Measurements from ENCODE around the gene MRPL53. TPM values are rescaled to one million over a fixed set of nuclear protein-coding genes. Genes with fewer than 3 reads are reported as not detected.
"Not testable (repeated sequence)": the region's sequence is repeated elsewhere in the genome, so short reads cannot be mapped to it uniquely, and the experiment has no call there.

The MRPL53 gene
- polyA plus RNA-seq, 12 donors = 40.9 to 97.0 (median 56.2) TPM; not detected in 1

GRCh38 chr2:74457549-74458131, 14.8 kb downstream of the MRPL53 start:
- peak; percentile 71 for DNase-seq

GRCh38 chr2:74457129-74457548, 15.3 kb downstream of the MRPL53 start:
- no peak for DNase-seq

GRCh38 chr2:74454654-74455511, 17.6 kb downstream of the MRPL53 start, which contains the start of gene INO80B:
INO80B (plus strand) TSS chr2:74455087; CDS start chr2:74455117, 30 bp downstream.
- peak; percentile 99 for DNase-seq

GRCh38 chr2:74450570-74451190, 21.8 kb downstream of the MRPL53 start:
- DNase-seq = no peak

GRCh38 chr2:74448771-74449170, 23.7 kb downstream of the MRPL53 start:
- no peak for DNase-seq

- no peak for DNase-seq
These were observed 25.1 kb downstream of the MRPL53 start for GRCh38 chr2:74447230-74447999.

DNA sequence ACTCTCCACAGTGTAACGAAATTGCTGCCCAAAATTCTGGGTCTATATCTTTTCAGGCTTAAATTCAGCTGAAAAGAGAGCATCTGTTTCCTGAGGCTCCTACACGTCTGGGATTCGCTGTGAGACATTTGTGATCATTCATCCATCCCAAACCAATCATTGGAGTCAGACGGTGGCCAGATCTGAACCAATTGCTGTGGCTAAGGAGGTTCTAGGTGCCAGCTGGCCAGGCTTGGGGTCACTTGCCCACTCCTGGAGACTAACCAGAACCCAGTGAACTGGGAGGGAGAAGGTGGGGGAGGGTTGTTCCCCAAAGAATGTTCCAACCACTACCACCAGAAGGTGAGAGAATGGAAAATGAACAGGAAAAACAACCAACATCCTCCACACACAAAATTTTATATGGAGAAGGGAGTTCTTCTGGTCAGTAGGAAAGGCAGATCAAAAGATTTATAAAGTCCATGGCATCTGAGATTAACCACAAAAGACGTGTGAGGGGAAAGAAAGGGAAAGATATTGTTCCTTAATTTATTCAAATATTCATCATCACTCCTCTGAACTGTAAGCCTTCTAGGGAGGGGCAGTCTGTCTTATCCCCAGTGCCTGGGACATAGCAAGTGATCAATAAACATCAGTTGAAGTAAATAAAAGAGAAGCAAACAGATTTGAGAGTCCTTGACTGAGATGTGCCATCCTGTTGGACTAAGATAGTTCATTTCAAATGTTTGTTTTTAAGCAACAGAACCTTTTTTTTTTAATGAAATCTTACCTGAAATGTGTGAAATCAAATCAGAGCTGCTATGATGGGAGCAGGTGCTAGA, 27.8 kb downstream of the MRPL53 start:
- DNase-seq = no peak

DNA sequence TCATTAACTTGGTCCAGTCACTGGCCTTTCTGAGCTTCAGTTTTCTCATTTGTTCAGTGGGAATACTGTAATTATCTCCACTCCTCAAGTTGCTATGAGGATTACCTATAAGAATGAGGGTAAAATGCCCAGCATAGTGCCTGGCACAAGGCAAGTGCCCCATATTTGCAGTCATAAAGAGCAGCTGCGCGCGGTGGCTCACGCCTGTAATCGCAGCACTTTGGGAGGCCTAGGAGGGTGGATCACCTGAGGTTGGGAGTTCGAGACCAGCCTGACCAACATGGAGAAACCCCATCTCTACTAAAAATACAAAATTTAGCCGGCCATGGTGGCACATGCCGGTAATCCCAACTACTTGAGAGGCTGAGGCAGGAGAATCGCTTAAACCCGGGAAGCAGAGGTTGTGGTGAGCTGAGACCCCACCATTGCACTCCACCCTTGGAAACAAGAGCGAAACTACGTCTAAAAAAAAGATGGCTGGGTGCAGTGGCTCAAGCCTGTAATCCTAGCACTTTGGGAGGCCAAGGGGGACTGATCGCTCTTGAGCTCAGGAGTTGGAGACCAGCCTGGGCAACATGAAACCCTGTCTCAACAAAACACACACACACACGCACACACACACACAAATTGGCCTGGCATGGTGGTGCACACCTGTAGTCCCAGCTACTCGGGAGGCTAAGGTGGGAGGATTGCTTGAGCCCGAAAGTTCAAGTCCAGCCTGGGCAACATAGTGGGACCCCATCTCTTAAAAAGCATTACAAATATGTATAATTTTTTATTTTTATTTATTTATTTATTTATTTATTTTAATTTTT, 29.8 kb downstream of the MRPL53 start:
- DNase-seq = not testable (repeated sequence)

- peak; percentile 38 for DNase-seq
These were observed 30.6 kb downstream of the MRPL53 start, which contains the start of gene RTKN for GRCh38 chr2:74441690-74442482. RTKN (minus strand) TSS chr2:74441937; CDS start chr2:74441816, 121 bp downstream.

- no peak for DNase-seq
These were observed 31.2 kb downstream of the MRPL53 start for GRCh38 chr2:74441170-74441689.

GRCh38 chr2:74440378-74441169, 31.9 kb downstream of the MRPL53 start:
- DNase-seq = peak; percentile 92

- DNase-seq = peak; percentile 80
These were observed 32.6 kb downstream of the MRPL53 start for GRCh38 chr2:74439803-74440377.

DNA sequence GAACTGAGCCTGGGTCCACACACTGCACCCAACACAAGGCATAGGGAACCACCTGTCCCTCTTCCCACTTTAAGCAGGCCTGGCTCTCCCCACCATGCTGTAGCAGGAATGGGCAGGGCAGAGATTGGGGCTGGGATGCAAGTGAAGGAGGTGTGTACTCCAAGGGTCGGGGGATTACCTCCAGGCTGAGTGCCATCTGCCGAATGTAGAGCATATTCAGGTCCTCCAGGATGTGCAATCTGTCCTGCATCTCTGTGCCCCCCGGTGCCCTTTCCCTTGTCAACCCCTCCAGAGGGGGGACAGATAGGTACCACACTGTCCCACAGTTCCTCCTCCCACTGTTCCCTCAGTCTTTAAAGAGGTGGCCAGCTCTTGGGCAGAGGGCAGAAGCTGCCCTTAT, 33.1 kb downstream of the MRPL53 start:
- DNase-seq = no peak

- DNase-seq = no peak
These were observed 34.2 kb downstream of the MRPL53 start for GRCh38 chr2:74438248-74438647.

DNA sequence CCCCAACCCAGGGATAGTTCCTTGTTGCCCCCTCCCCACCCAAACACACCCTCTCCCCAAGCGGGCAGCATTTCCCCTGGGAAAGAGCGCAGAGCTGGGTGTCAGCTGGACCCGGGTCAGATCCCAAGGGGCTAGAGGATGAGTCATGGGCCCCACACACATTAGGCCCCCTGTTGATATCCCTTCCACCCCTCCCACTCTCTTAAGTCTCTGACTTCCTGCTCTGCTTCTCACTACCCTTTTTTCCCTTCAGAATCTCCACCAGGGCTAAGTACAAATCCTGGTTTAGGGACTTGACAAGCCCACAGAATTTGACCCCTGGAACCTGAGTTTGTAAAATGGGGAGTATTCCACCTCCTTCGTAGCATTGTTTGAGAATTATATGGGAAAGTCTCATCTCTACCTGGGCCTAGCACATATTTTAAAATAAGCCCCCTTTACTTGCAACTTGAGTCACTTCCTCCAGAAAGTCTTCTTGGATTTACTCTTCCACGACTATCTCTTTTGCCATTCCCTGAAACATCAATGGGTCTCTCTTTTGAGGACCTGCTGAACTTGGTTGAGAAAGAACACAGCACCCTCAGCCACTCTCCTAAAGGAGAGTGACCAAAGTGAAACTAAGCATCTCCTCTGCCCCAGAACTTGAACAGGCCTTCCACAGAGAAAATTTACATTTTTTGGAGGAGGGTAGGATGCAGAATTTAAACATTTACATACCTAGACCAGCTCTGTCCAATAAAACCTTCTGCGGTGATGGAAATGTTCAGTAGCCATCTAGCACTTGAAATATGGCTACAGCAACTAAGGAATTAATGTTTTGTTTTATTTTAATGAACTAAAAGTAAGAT, 35.4 kb downstream of the MRPL53 start:
- no peak for DNase-seq

DNA sequence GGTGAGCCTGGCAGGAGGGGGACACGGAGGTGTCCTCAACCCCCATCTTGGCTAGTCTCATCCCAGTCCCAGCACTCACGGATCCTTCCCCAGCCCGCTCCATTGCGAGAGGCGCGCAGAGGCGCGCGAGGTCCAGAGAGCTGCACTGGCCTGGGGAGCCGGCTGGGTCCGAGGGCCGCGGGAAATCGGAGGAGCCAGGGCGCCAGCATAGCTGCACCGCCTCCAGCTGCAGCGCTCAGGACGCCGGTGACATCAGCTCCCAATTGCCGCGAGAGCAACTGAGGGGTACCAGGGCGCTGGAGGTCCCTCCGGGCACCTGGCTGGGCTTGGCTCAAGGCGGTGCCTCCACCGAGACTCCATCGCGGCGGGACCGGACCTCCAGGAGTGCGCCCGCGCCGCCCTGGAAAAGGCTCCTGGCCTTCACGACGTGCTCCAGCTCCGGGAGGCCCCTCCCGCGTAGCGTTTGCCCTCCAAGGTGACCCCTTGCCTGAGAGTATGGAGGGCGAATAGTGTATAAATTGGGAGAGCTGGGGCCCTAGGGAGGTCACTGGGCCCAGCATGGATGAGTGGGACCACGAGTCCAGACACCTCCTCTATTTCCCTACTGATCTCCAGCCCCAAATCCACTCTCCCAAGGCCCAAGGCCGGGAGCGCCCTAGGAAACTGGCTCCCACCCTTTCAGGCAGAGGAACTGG, 36.2 kb downstream of the MRPL53 start:
- no peak for DNase-seq
